ENCODE measurements around the gene HAP1.
"Not testable (repeated sequence)": the region's sequence is repeated elsewhere in the genome, so short reads cannot be mapped to it uniquely, and the experiment has no call there.

The HAP1 gene

GRCh38 chr17:41690497-41690896 is 43.9 kb downstream of the HAP1 start:
- no peak for DNase-seq (ENCODE audit: low read depth)

- no peak for DNase-seq (ENCODE audit: low read depth)
Measured at GRCh38 chr17:41689497-41690299, 44.7 kb downstream of the HAP1 start.

GRCh38 chr17:41688641-41689496 is 45.6 kb downstream of the HAP1 start, which contains the start of gene EIF1:
EIF1 (plus strand) TSS chr17:41688885; CDS start chr17:41689039, 154 bp downstream.
- peak; percentile 100 for DNase-seq (ENCODE audit: low read depth)

GRCh38 chr17:41687828-41688640 is 46.4 kb downstream of the HAP1 start:
- peak; percentile 46 for DNase-seq (ENCODE audit: low read depth)

GRCh38 chr17:41686281-41686680 is 48.2 kb downstream of the HAP1 start:
- DNase-seq (ENCODE audit: low read depth), result no peak

GRCh38 chr17:41685753-41686152 is 48.7 kb downstream of the HAP1 start:
- not testable (repeated sequence) for DNase-seq (ENCODE audit: low read depth)

GRCh38 chr17:41684035-41684434 is 50.4 kb downstream of the HAP1 start:
- DNase-seq (ENCODE audit: low read depth), result no peak

GRCh38 chr17:41683441-41684007 is 50.9 kb downstream of the HAP1 start:
- DNase-seq (ENCODE audit: low read depth), result no peak

GRCh38 chr17:41682631-41683030 is 51.8 kb downstream of the HAP1 start:
- no peak for DNase-seq (ENCODE audit: low read depth)

GRCh38 chr17:41681776-41682175 is 52.7 kb downstream of the HAP1 start:
- DNase-seq (ENCODE audit: low read depth), result no peak

- no peak for DNase-seq (ENCODE audit: low read depth)
Measured at GRCh38 chr17:41680426-41681040, 53.9 kb downstream of the HAP1 start.

- DNase-seq (ENCODE audit: low read depth), result no peak
Measured at GRCh38 chr17:41679740-41680425, 54.6 kb downstream of the HAP1 start.

GRCh38 chr17:41678907-41679739 is 55.3 kb downstream of the HAP1 start:
- DNase-seq (ENCODE audit: low read depth), result no peak

- DNase-seq (ENCODE audit: low read depth), result no peak
Measured at GRCh38 chr17:41678411-41678906, 56.0 kb downstream of the HAP1 start.

GRCh38 chr17:41676058-41676419 is 58.4 kb downstream of the HAP1 start:
- DNase-seq (ENCODE audit: low read depth), result no peak

GRCh38 chr17:41675157-41676057 is 59.0 kb downstream of the HAP1 start:
- not testable (repeated sequence) for DNase-seq (ENCODE audit: low read depth)
